Ishikawa (cell line): ENCODE data around the gene ADGRF4.
A peak's percentile ranks its signal among the peaks of the same experiment; 100 is the strongest.

Source experiments
- CEBPB ChIP-seq: IDR thresholded peaks from 2 replicates; pipeline ENCODE4 v1.6.1; 2012
- CREB1 ChIP-seq: IDR thresholded peaks from 2 replicates; pipeline ENCODE4 v1.6.1; 2012; ENCODE audit warnings: low read depth
- EGR1 ChIP-seq: IDR thresholded peaks from 2 replicates; pipeline ENCODE4 v1.6.1; 2012
- EP300 ChIP-seq: IDR thresholded peaks from 2 replicates; pipeline ENCODE4 v1.6.1; 2012; ENCODE audit warnings: borderline replicate concordance
- MAX ChIP-seq: IDR thresholded peaks from 2 replicates; pipeline ENCODE4 v1.6.1; 2012
- REST ChIP-seq: IDR thresholded peaks from 2 replicates; pipeline ENCODE4 v1.6.1; 2012; ENCODE audit warnings: low read depth, mild to moderate bottlenecking
- TAF1 ChIP-seq: IDR thresholded peaks from 2 replicates; pipeline ENCODE4 v1.6.1; 2012; ENCODE audit warnings: low read depth, mild to moderate bottlenecking
- TEAD4 ChIP-seq: IDR thresholded peaks from 2 replicates; pipeline ENCODE4 v1.6.1; 2012
- YY1 ChIP-seq: IDR thresholded peaks from 2 replicates; pipeline ENCODE4 v1.6.1; 2012; ENCODE audit warnings: low read depth

- TF ChIP-seq YY1 (no peak), TEAD4 (peak; percentile 26; the same call in 1 of the 2 replicates), TAF1 (no peak), CEBPB (no peak), REST (no peak), MAX (no peak), EP300 (peak; percentile 51; the same call in 1 of the 2 replicates), CREB1 (no peak), EGR1 (no peak)
Observed at GRCh38 chr6:47651505-47651944, 46.9 kb upstream of the ADGRF4 start.
